WTC11 (cell line): ENCODE results near the gene BCAS1. TPM values are rescaled to one million over a fixed set of nuclear protein-coding genes. Genes with fewer than 3 reads are reported as not detected.

Source experiments
- ATAC-seq: fragments of 200-7000 bp; cut with Tn5 transposase; 2 replicates; pipeline ENCODE4 v1.10.0; 2021; ENCODE audit warnings: mild to moderate bottlenecking, moderate library complexity
- CTCF ChIA-PET: fragments of 300-600 bp; sonication (Branson Sonifier 250); formaldehyde crosslinking; loops from one replicate; lab custom pipeline; 2021; ENCODE audit warnings: antibody characterized with exemption; lab: Charles Lee
- POLR2A ChIA-PET: fragments of 350-600 bp; sonication (Branson Sonifier 250); formaldehyde crosslinking; loops from one replicate; lab custom pipeline; 2021; ENCODE audit warnings: antibody characterized with exemption; lab: Charles Lee
- DNase-seq: peaks from one replicate; pipeline ENCODE4 v3.0.0; 2021; ENCODE audit warnings: low spot score
- H3K27ac Mint-ChIP-seq: 2 replicates; pipeline ENCODE4 v1.8.0; 2021; ENCODE audit warnings: mixed read lengths
- H3K27me3 Mint-ChIP-seq: 2 replicates; pipeline ENCODE4 v1.8.0; 2021; ENCODE audit warnings: low read depth, mild to moderate bottlenecking, moderate library complexity, mixed read lengths
- H3K36me3 Mint-ChIP-seq: 2 replicates; pipeline ENCODE4 v1.8.0; 2021; ENCODE audit warnings: mixed read lengths
- H3K4me1 Mint-ChIP-seq: 2 replicates; pipeline ENCODE4 v1.8.0; 2022; ENCODE audit warnings: mixed read lengths
- H3K4me3 Mint-ChIP-seq: 2 replicates; pipeline ENCODE4 v1.8.0; 2021; ENCODE audit warnings: mild to moderate bottlenecking, moderate library complexity, mixed read lengths
- H3K9me3 Mint-ChIP-seq: 2 replicates; pipeline ENCODE4 v1.8.0; 2021; ENCODE audit warnings: mixed read lengths
- CDX4 ChIP-seq: fragments of 250-450 bp; sonication (Bioruptor Pico); IDR thresholded peaks from 2 replicates; pipeline ENCODE4 v1.9.0; 2021; ENCODE audit warnings: moderate library complexity, mild to moderate bottlenecking, inconsistent platforms, borderline replicate concordance
- CREM ChIP-seq: sonication (generic); formaldehyde crosslinking; IDR thresholded peaks from 2 replicates; pipeline ENCODE4 v1.8.1; 2022; ENCODE audit warnings: mild to moderate bottlenecking, missing genetic modification reagents, moderate library complexity
- E2F5 ChIP-seq: sonication (generic); formaldehyde crosslinking; IDR thresholded peaks from 2 replicates; pipeline ENCODE4 v1.8.1; 2022; ENCODE audit warnings: mild to moderate bottlenecking, moderate library complexity, missing genetic modification reagents
- ESRRA ChIP-seq: sonication (generic); formaldehyde crosslinking; IDR thresholded peaks from 2 replicates; pipeline ENCODE4 v1.8.1; 2022; ENCODE audit warnings: mild to moderate bottlenecking, missing genetic modification reagents, borderline replicate concordance
- IRF1 ChIP-seq: sonication (generic); formaldehyde crosslinking; IDR thresholded peaks from 2 replicates; pipeline ENCODE4 v1.8.0; 2023; ENCODE audit warnings: missing genetic modification reagents
- IRF2 ChIP-seq: sonication (generic); formaldehyde crosslinking; IDR thresholded peaks from 2 replicates; pipeline ENCODE4 v1.8.0; 2022; ENCODE audit warnings: low read depth, missing genetic modification reagents, borderline replicate concordance
- KAT7 ChIP-seq: sonication (generic); formaldehyde crosslinking; IDR thresholded peaks from 2 replicates; pipeline ENCODE4 v1.8.1; 2023; ENCODE audit warnings: missing genetic modification reagents, mild to moderate bottlenecking, borderline replicate concordance
- MXD4 ChIP-seq: fragments of 250-450 bp; sonication (Bioruptor Pico); IDR thresholded peaks from 2 replicates; pipeline ENCODE4 v1.8.0; 2021; ENCODE audit warnings: mild to moderate bottlenecking, moderate library complexity, borderline replicate concordance
- NFE2L1 ChIP-seq: sonication (generic); formaldehyde crosslinking; IDR thresholded peaks from 2 replicates; pipeline ENCODE4 v1.8.1; 2023; ENCODE audit warnings: missing genetic modification reagents
- SP1 ChIP-seq: sonication (generic); formaldehyde crosslinking; conservative IDR thresholded peaks from 2 replicates; pipeline ENCODE4 v1.8.1; 2022; ENCODE audit warnings: missing genetic modification reagents
- TEAD1 ChIP-seq: sonication (generic); formaldehyde crosslinking; IDR thresholded peaks from 2 replicates; pipeline ENCODE4 v1.8.0; 2022; ENCODE audit warnings: mild to moderate bottlenecking, missing genetic modification reagents
- USF1 ChIP-seq: sonication (generic); formaldehyde crosslinking; IDR thresholded peaks from 2 replicates; pipeline ENCODE4 v1.8.0; 2022; ENCODE audit warnings: mild to moderate bottlenecking, missing genetic modification reagents
- ZBTB21 ChIP-seq: sonication (generic); formaldehyde crosslinking; IDR thresholded peaks from 2 replicates; pipeline ENCODE4 v1.8.1; 2023; ENCODE audit warnings: mild to moderate bottlenecking, missing genetic modification reagents, borderline replicate concordance
- ZNF232 ChIP-seq: sonication (generic); formaldehyde crosslinking; IDR thresholded peaks from 2 replicates; pipeline ENCODE4 v1.8.0; 2022; ENCODE audit warnings: mild to moderate bottlenecking, missing genetic modification reagents
- ZNF416 ChIP-seq: fragments of 250-450 bp; sonication (Bioruptor Pico); IDR thresholded peaks from 2 replicates; pipeline ENCODE4 v1.9.0; 2021; ENCODE audit warnings: mild to moderate bottlenecking, inconsistent platforms
- ZNF423 ChIP-seq: fragments of 250-450 bp; sonication (Bioruptor Pico); IDR thresholded peaks from 2 replicates; pipeline ENCODE4 v2.1.2; 2022; ENCODE audit warnings: mild to moderate bottlenecking, moderate library complexity
- ZNF512 ChIP-seq: sonication (generic); formaldehyde crosslinking; IDR thresholded peaks from 2 replicates; pipeline ENCODE4 v1.8.1; 2022; ENCODE audit warnings: missing genetic modification reagents, borderline replicate concordance
- total RNA-seq: library from RNA; stranded (reverse); gene quantifications from 3 replicates; pipeline ENCODE4 v1.2.3, GENCODE V29; 2021
- TF ChIP-seq, protein P1 (sequence below): fragments of 250-450 bp; sonication (Bioruptor Pico); IDR thresholded peaks from 2 replicates; pipeline ENCODE4 v1.8.0; 2021; ENCODE audit warnings: mild to moderate bottlenecking
- TF ChIP-seq, protein P2 (sequence below): sonication (generic); formaldehyde crosslinking; IDR thresholded peaks from 2 replicates; pipeline ENCODE4 v1.8.1; 2023; ENCODE audit warnings: mild to moderate bottlenecking, missing genetic modification reagents, borderline replicate concordance

BCAS1 gene
- total RNA-seq, 1 experiment from 2014 or later = 0.11 TPM

DNA sequence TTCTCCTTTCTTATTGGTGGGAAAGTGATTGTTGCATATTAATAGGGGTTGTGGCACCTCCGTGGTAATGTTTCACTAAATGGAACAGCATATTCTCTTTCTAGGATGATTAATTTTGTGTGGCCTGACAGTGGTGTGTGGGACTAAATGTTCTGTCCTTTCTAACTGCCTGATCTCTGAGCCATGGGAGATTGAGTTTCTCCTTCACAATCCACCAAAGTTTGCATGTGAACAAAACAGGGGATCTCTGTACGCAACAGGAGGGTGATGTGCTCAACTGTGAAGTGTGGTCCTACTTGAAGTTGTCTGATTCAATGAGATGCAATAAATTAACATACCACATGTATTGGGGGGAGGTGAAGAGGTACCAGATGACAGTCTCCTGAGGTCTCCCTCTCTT, 19.3 kb downstream of the BCAS1 start:
- CTCF ChIA-PET = interaction anchor here (1.0 kb wide), 1 partner anchor 93 kb away, joined by 3 read pairs; no protein-coding TSS in a partner anchor
- peaks cover 3% of the 10 kb centered on the region; the same call in 1 of the 2 replicates for H3K36me3 Mint-ChIP-seq

GRCh38 chr20:54048891-54049545, 21.4 kb downstream of the BCAS1 start:
- Mint-ChIP-seq H3K27ac (no peak overlapping the region), H3K9me3 (peaks cover 20% of the 10 kb centered on the region), H3K4me3 (no peak overlapping the region), H3K4me1 (peaks cover 5% of the 10 kb centered on the region), H3K27me3 (no peaks in the 10 kb centered on the region; the same call in 1 of the 2 replicates), H3K36me3 (peaks cover 3% of the 10 kb centered on the region; the same call in 1 of the 2 replicates)
- CTCF ChIA-PET = no interaction called here
- TF ChIP-seq USF1 (CRISPR knock-in tag) (no peak), ZNF232 (CRISPR knock-in tag) (no peak), ZNF423 (CRISPR knock-in tag) (no peak), ZNF416 (no peak), KAT7 (CRISPR knock-in tag) (no peak), MXD4 (CRISPR knock-in tag) (no peak), ZBTB21 (CRISPR knock-in tag) (no peak), IRF2 (CRISPR knock-in tag) (no peak), SP1 (CRISPR knock-in tag) (no peak), E2F5 (CRISPR knock-in tag) (no peak)
- ATAC-seq (no peak), DNase-seq (no peak)
- POLR2A ChIA-PET = no interaction called here

More for the DNA sequence above, 19.3 kb downstream of the BCAS1 start:
- ATAC-seq = no peak
- Mint-ChIP-seq H3K27ac (no peak overlapping the region), H3K27me3 (no peaks in the 10 kb centered on the region; the same call in 1 of the 2 replicates), H3K9me3 (peaks cover 9% of the 10 kb centered on the region), H3K4me1 (peaks cover 5% of the 10 kb centered on the region), H3K4me3 (no peak overlapping the region)
- no peak for DNase-seq
- TF ChIP-seq CREM = no peak
- no peak for TF ChIP-seq ZNF512 (CRISPR knock-in tag)
- POLR2A ChIA-PET = no interaction called here

DNA sequence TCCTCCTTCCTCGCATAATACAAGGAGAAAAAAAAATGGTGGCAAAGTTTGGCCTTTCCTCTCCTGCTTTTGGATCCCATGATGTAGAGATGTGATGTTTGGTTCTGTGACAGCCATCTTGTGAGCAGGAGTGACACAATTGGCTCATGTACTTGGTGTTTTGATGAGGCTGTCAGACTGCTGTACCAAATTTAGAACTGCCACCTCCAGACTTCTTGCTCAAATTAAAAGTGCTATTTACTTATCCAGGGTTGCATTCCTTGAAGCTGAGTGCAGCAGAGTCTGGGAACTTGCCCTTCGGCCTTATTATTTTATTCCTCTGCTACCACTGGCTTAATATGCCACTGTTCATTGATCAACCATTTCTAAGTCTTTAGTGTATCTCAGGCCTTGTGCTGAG, 21.9 kb downstream of the BCAS1 start:
- Mint-ChIP-seq H3K9me3 (peaks cover 20% of the 10 kb centered on the region), H3K36me3 (peaks cover 3% of the 10 kb centered on the region; the same call in 1 of the 2 replicates), H3K4me3 (no peak overlapping the region), H3K27ac (no peak overlapping the region), H3K4me1 (peaks cover 5% of the 10 kb centered on the region), H3K27me3 (no peaks in the 10 kb centered on the region; the same call in 1 of the 2 replicates)
- DNase-seq (no peak), ATAC-seq (no peak)
- ChIA-PET POLR2A (no interaction called here), CTCF (no interaction called here)
- no peak for TF ChIP-seq IRF1 (CRISPR knock-in tag)

DNA sequence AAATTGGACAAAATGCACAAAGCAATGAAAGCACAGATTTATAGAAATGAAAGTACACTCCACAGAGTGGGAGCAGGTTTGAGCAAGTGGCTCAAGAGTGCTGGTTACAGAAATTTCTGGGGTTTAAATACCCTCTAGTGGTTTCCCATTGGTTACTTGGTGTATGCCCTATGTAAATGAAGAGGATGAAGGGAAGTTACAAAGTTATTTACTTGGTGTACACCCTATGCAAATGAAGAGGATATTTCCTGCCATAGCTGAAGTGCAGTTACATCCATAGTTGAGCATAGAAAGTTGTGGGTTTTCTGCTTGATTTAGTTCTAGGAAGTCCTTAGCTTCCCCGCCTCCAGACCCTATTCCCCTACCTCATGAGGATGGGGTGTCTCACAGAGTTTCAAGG, 22.7 kb downstream of the BCAS1 start:
- Mint-ChIP-seq H3K4me1 (peaks cover 5% of the 10 kb centered on the region), H3K9me3 (peaks cover 16% of the 10 kb centered on the region), H3K27ac (no peak overlapping the region), H3K4me3 (no peak overlapping the region), H3K36me3 (peaks cover 3% of the 10 kb centered on the region; the same call in 1 of the 2 replicates), H3K27me3 (no peaks in the 10 kb centered on the region; the same call in 1 of the 2 replicates)
- CTCF ChIA-PET = no interaction called here
- POLR2A ChIA-PET = no interaction called here
- DNase-seq (no peak), ATAC-seq (no peak)
- TF ChIP-seq TEAD1 (CRISPR knock-in tag) = no peak
- TF ChIP-seq NFE2L1 (CRISPR knock-in tag) = no peak
- no peak for TF ChIP-seq ESRRA (CRISPR knock-in tag)
- TF ChIP-seq, protein P1, sequence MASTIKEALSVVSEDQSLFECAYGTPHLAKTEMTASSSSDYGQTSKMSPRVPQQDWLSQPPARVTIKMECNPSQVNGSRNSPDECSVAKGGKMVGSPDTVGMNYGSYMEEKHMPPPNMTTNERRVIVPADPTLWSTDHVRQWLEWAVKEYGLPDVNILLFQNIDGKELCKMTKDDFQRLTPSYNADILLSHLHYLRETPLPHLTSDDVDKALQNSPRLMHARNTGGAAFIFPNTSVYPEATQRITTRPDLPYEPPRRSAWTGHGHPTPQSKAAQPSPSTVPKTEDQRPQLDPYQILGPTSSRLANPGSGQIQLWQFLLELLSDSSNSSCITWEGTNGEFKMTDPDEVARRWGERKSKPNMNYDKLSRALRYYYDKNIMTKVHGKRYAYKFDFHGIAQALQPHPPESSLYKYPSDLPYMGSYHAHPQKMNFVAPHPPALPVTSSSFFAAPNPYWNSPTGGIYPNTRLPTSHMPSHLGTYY (CRISPR knock-in tag) = no peak
- TF ChIP-seq, protein P2, sequence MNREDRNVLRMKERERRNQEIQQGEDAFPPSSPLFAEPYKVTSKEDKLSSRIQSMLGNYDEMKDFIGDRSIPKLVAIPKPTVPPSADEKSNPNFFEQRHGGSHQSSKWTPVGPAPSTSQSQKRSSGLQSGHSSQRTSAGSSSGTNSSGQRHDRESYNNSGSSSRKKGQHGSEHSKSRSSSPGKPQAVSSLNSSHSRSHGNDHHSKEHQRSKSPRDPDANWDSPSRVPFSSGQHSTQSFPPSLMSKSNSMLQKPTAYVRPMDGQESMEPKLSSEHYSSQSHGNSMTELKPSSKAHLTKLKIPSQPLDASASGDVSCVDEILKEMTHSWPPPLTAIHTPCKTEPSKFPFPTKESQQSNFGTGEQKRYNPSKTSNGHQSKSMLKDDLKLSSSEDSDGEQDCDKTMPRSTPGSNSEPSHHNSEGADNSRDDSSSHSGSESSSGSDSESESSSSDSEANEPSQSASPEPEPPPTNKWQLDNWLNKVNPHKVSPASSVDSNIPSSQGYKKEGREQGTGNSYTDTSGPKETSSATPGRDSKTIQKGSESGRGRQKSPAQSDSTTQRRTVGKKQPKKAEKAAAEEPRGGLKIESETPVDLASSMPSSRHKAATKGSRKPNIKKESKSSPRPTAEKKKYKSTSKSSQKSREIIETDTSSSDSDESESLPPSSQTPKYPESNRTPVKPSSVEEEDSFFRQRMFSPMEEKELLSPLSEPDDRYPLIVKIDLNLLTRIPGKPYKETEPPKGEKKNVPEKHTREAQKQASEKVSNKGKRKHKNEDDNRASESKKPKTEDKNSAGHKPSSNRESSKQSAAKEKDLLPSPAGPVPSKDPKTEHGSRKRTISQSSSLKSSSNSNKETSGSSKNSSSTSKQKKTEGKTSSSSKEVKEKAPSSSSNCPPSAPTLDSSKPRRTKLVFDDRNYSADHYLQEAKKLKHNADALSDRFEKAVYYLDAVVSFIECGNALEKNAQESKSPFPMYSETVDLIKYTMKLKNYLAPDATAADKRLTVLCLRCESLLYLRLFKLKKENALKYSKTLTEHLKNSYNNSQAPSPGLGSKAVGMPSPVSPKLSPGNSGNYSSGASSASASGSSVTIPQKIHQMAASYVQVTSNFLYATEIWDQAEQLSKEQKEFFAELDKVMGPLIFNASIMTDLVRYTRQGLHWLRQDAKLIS = no peak
- TF ChIP-seq CDX4 = no peak
